HCT116 (cell line): ENCODE results near the gene ZNF490. TPM values are rescaled to one million over a fixed set of nuclear protein-coding genes. Genes with fewer than 3 reads are reported as not detected.

Experiments used
- ATAC-seq: fragments of 200-7000 bp; cut with Tn5 transposase; 2 replicates; pipeline ENCODE4 v1.9.1; 2020; ENCODE audit warnings: mild to moderate bottlenecking, moderate library complexity
- BruUV-seq: library from RNA; stranded (reverse); fragments of 400-500 nt; replicated peaks from 2 replicates; lab custom pipeline; 2021; lab: Mats Ljungman, UMichigan
- CTCF ChIA-PET: fragments of 300-600 bp; sonication (Branson Sonifier 250); formaldehyde crosslinking; loops from one replicate; lab custom pipeline; 2021; ENCODE audit warnings: antibody characterized with exemption; lab: Charles Lee
- POLR2A ChIA-PET: fragments of 300-600, 350-600 bp; sonication (Branson Sonifier 250); formaldehyde crosslinking; loops from one replicate; lab custom pipeline; 2021; ENCODE audit warnings: antibody characterized with exemption; lab: Charles Lee
- RAD21 ChIA-PET, 2 experiments: fragments of 300-600 bp; sonication (Branson Sonifier 250); formaldehyde crosslinking; loops; one replicate each; lab custom pipeline; 2023; ENCODE audit warnings: low total read pairs in 2 of 2; ENCODE audit not compliant: uncharacterized antibody in 2 of 2, unreplicated experiment in 2 of 2, low non-redundant PET in 1 of 2; lab: Charles Lee
- DNase-seq: peaks from one replicate; pipeline ENCODE4 v3.0.0-alpha.2; 2010; ENCODE audit warnings: low read depth, low spot score
- H2AFZ ChIP-seq: fragments of 200-600 bp; shearing (Covaris generic), sonication (generic); 2 replicates; pipeline ENCODE4 v1.6.1; 2017; ENCODE audit warnings: low read depth, mixed run types, mixed read lengths, antibody characterized with exemption, low read length; ENCODE audit not compliant: poor library complexity, severe bottlenecking
- H3K27ac ChIP-seq: 2 replicates; pipeline ENCODE4 v1.5.1; 2012; ENCODE audit warnings: low read depth, low read length
- H3K27me3 ChIP-seq: fragments of 200-600 bp; sonication (generic); 2 replicates; pipeline ENCODE4 v1.6.1; 2016; ENCODE audit warnings: mixed run types, low read length, mixed read lengths; ENCODE audit not compliant: insufficient read depth
- H3K36me3 ChIP-seq, 2 experiments: fragments of 200-500 bp in 1 of 2; fragments of 200-600 bp in 1 of 2; sonication (Bioruptor generic) in 1 of 2; sonication (generic) in 1 of 2; 2 replicates each; pipeline versions ENCODE4 v1.5.1 to v1.6.1; 2014 to 2016; ENCODE audit warnings: low read length in 2 of 2, inconsistent platforms in 1 of 2, mixed read lengths in 1 of 2, mixed run types in 1 of 2; ENCODE audit not compliant: insufficient read depth in 2 of 2, control insufficient read depth in 1 of 2
- H3K4me1 ChIP-seq, 2 experiments: fragments of 200-600 bp in 1 of 2; sonication (generic) in 1 of 2; 2 replicates each; pipeline versions ENCODE4 v1.5.1 to v1.6.1; 2012 to 2017; ENCODE audit warnings: low read length in 2 of 2, inconsistent platforms in 1 of 2, mild to moderate bottlenecking in 1 of 2, mixed read lengths in 1 of 2, mixed run types in 1 of 2, moderate library complexity in 1 of 2; ENCODE audit not compliant: insufficient read depth in 2 of 2, control insufficient read depth in 1 of 2
- H3K4me2 ChIP-seq: fragments of 200-600 bp; sonication (generic); 2 replicates; pipeline ENCODE4 v1.6.1; 2017; ENCODE audit warnings: mixed run types, low read length, mixed read lengths
- H3K4me3 ChIP-seq, 2 experiments: fragments of 200-600 bp in 1 of 2; sonication (generic) in 1 of 2; replicated peaks in 1 of 2; 2 replicates each; pipeline ENCODE4 v1.5.1; 2011 to 2016; ENCODE audit warnings: low read length in 2 of 2, control low read depth in 1 of 2, low read depth in 1 of 2, mild to moderate bottlenecking in 1 of 2, mixed read lengths in 1 of 2, mixed run types in 1 of 2
- H3K79me2 ChIP-seq: fragments of 200-600 bp; sonication (generic); 2 replicates; pipeline ENCODE4 v1.6.1; 2017; ENCODE audit warnings: mild to moderate bottlenecking, mixed run types, low read length, moderate library complexity, mixed read lengths; ENCODE audit not compliant: insufficient read depth
- H3K9ac ChIP-seq: fragments of 200-600 bp; sonication (generic); 2 replicates; pipeline ENCODE4 v1.6.1; 2016; ENCODE audit warnings: low read length, mixed read lengths
- H3K9me2 ChIP-seq: fragments of 200-600 bp; sonication (generic), shearing (Covaris generic); 2 replicates; pipeline ENCODE4 v1.6.1; 2017; ENCODE audit warnings: mixed run types, mild to moderate bottlenecking, moderate library complexity; ENCODE audit not compliant: insufficient read depth
- H3K9me3 ChIP-seq, 2 experiments: fragments of 200-500 bp in 1 of 2; fragments of 200-600 bp in 1 of 2; sonication (Bioruptor generic) in 1 of 2; sonication (generic) in 1 of 2; 2 replicates each; pipeline ENCODE4 v1.6.1; 2014 to 2017; ENCODE audit warnings: low read length in 2 of 2, mixed read lengths in 2 of 2, inconsistent platforms in 1 of 2, low read depth in 1 of 2, mild to moderate bottlenecking in 1 of 2, mixed run types in 1 of 2, moderate library complexity in 1 of 2; ENCODE audit not compliant: control insufficient read depth in 1 of 2, insufficient read depth in 1 of 2
- H4K20me1 ChIP-seq: fragments of 200-600 bp; sonication (generic), shearing (Covaris generic); 2 replicates; pipeline ENCODE4 v1.6.1; 2017; ENCODE audit warnings: mixed run types, mild to moderate bottlenecking, moderate library complexity; ENCODE audit not compliant: insufficient read depth
- CEBPB ChIP-seq: IDR thresholded peaks from 2 replicates; pipeline ENCODE4 v1.6.1; 2012; ENCODE audit warnings: low read depth
- EGR1 ChIP-seq: IDR thresholded peaks from 2 replicates; pipeline ENCODE4 v1.6.1; 2012; ENCODE audit warnings: low read depth
- EZH2 ChIP-seq: fragments of 200-600 bp; sonication (generic); IDR thresholded peaks from 2 replicates; pipeline ENCODE4 v1.6.1; 2017; ENCODE audit warnings: antibody characterized with exemption, mixed run types
- POLR2A ChIP-seq: IDR thresholded peaks from 2 replicates; pipeline ENCODE4 v1.7.0; 2011; ENCODE audit warnings: borderline replicate concordance; ENCODE audit not compliant: insufficient read depth, insufficient read length; ENCODE audit errors: extremely low read depth
- POLR2AphosphoS5 ChIP-seq: IDR thresholded peaks from 2 replicates; pipeline ENCODE4 v1.6.1; 2011; ENCODE audit warnings: mild to moderate bottlenecking, low read depth, low read length, moderate library complexity
- SIN3A ChIP-seq: IDR thresholded peaks from 2 replicates; pipeline ENCODE4 v1.6.1; 2012; ENCODE audit warnings: low read depth
- ZFX ChIP-seq: fragments of 450-650 bp; IDR thresholded peaks from 2 replicates; pipeline ENCODE4 v1.6.1; 2017
- intact Hi-C: fragments of 100-400 bp; cut with micrococcal nuclease; formaldehyde crosslinking; loops from 2 replicates; pipeline ENCODE4 v1.10.0; 2022
- total RNA-seq: library from RNA; stranded (reverse); gene quantifications from one replicate; pipeline ENCODE4 v1.2.1, GENCODE V29; 2021; ENCODE audit not compliant: unreplicated experiment
- TF ChIP-seq, protein P1 (sequence below): IDR thresholded peaks from 2 replicates; pipeline ENCODE4 v1.6.1; 2011; ENCODE audit warnings: mild to moderate bottlenecking, low read length, moderate library complexity; ENCODE audit not compliant: insufficient replicate concordance; ENCODE audit errors: extremely low read depth

ZNF490 gene
- total RNA-seq, 1 experiment from 2014 or later: 5.8 TPM

DNA sequence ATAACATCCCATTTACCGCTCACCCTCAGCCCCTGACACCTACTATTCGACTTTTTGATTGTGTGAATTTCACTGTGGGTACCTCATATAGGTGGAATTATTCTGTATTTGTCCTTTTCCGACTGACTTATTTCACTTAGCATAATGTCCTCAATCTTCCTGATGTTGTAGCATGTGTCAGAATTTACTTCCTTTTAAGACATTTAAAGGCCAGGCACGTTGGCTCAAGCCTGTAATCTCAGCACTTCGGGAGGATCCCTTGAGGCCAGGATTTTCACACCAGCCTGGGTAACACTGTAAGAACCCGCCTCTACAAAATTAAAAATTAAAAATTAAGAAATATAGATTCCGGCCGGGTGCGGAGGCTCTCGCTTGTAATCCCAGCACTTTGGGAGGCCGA, 13.0 kb downstream of the ZNF490 start:
- Histone ChIP-seq H3K4me3 (no peak overlapping the region), H3K9me3 (no peaks in the 10 kb centered on the region), H3K4me1 (no peaks in the 10 kb centered on the region), H4K20me1 (no peaks in the 10 kb centered on the region), H3K36me3 (no peaks in the 10 kb centered on the region), H2AFZ (no peak overlapping the region), H3K9ac (no peak overlapping the region), H3K79me2 (no peaks in the 10 kb centered on the region), H3K27me3 (no peaks in the 10 kb centered on the region), H3K4me2 (no peak overlapping the region), H3K27ac (no peak overlapping the region), H3K9me2 (no peaks in the 10 kb centered on the region)
- POLR2A ChIA-PET: no interaction called here
- CTCF ChIA-PET: no interaction called here
- ATAC-seq (no peak), DNase-seq (no peak)
- no TSS peak for BruUV-seq
- RAD21 ChIA-PET: no interaction called here
- intact Hi-C loops: no loop called here
- TF ChIP-seq, protein P1, sequence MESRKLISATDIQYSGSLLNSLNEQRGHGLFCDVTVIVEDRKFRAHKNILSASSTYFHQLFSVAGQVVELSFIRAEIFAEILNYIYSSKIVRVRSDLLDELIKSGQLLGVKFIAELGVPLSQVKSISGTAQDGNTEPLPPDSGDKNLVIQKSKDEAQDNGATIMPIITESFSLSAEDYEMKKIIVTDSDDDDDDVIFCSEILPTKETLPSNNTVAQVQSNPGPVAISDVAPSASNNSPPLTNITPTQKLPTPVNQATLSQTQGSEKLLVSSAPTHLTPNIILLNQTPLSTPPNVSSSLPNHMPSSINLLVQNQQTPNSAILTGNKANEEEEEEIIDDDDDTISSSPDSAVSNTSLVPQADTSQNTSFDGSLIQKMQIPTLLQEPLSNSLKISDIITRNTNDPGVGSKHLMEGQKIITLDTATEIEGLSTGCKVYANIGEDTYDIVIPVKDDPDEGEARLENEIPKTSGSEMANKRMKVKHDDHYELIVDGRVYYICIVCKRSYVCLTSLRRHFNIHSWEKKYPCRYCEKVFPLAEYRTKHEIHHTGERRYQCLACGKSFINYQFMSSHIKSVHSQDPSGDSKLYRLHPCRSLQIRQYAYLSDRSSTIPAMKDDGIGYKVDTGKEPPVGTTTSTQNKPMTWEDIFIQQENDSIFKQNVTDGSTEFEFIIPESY: no peak
- TF ChIP-seq POLR2AphosphoS5: no peak
- no peak for TF ChIP-seq SIN3A
- no peak for TF ChIP-seq CEBPB

DNA sequence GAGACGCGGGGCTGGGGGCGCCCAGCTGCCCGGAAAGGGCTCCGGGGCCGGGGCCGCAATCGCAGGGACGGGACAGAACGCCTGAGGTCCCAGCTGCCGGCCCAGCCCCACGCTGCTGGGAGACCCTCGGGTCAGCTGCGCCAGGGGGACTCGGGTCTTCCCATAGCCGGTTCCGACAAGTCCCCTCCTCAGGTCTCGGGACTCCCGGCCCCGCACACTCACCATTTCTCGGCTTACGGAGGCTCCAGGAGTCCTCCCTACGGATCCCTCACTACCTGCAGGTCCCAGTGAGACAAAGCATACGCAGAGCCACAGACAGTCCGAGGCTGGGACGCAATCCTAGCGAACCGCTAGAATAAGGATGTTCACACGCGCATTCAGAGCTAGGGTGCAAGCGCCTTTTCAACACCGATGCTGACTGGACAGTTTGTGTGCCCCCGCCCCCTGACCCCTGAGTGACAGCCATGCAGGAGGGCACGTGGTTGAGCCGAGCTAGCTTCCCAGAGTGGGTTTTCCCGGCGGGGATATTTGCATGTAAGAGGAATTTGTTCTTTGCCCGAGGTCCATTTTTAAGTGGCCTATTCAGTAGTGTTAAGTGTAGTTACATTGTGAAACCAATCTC, 13.6 kb downstream of the ZNF490 start:
- H3K9me3 ChIP-seq: no peaks in the 10 kb centered on the region
- ChIA-PET CTCF (no interaction called here), RAD21 (interaction anchor here in 1 of 2 experiments (0.6 kb wide), 1 partner anchor 10 kb away, joined by 3 read pairs; no protein-coding TSS in a partner anchor), POLR2A (no interaction called here)
- TF ChIP-seq EZH2: no peak
- TF ChIP-seq, protein P1: no peak
- TF ChIP-seq SIN3A: no peak
- no peak for TF ChIP-seq POLR2A
- TF ChIP-seq CEBPB: no peak
- no peak for TF ChIP-seq ZFX
- no peak for TF ChIP-seq EGR1
- BruUV-seq: no TSS peak
- DNase-seq (no peak), ATAC-seq (no peak)
- no peaks in the 10 kb centered on the region for H4K20me1 ChIP-seq
- no peaks in the 10 kb centered on the region for H3K9me2 ChIP-seq
- no peaks in the 10 kb centered on the region for H3K36me3 ChIP-seq
- no peak overlapping the region for H3K9ac ChIP-seq
- intact Hi-C loops: no loop called here
- H3K79me2 ChIP-seq: no peaks in the 10 kb centered on the region
- no peaks in the 10 kb centered on the region for H3K27me3 ChIP-seq
- no peak overlapping the region for H3K4me3 ChIP-seq
- H3K4me2 ChIP-seq: no peak overlapping the region
- no peak overlapping the region for H3K27ac ChIP-seq
- H3K4me1 ChIP-seq: no peaks in the 10 kb centered on the region
- H2AFZ ChIP-seq: no peak overlapping the region
